Peyer's patch (tissue), 4 donors: ENCODE results near the gene LIPT1. TPM values are rescaled to one million over a fixed set of nuclear protein-coding genes. Genes with fewer than 3 reads are reported as not detected.

Experiments
- DNase-seq, 3 donors: peaks; one replicate each; pipeline ENCODE4 v3.0.0-alpha.2; 2017 to 2019
- H3K27ac ChIP-seq, 4 donors: fragments of 200-600 bp; sonication (generic); one replicate each; pipeline ENCODE4 v1.5.1; 2016 to 2019
- H3K27me3 ChIP-seq, 2 donors: fragments of 200-600 bp; sonication (generic); one replicate each; pipeline ENCODE4 v1.5.1; 2019
- H3K36me3 ChIP-seq, 3 donors: fragments of 200-600 bp; sonication (generic); one replicate each; pipeline ENCODE4 v1.5.1; 2016 to 2019
- H3K4me1 ChIP-seq, 4 donors: fragments of 200-600 bp; sonication (generic); one replicate each; pipeline ENCODE4 v1.5.1; 2016 to 2019
- H3K4me3 ChIP-seq, 4 donors: fragments of 200-600 bp; sonication (generic); 1 replicate in 3 of 4; 2 replicates in 1 of 4; pipeline ENCODE4 v1.5.1; 2016 to 2019; ENCODE audit warnings: mild to moderate bottlenecking in 1 of 4
- H3K9me3 ChIP-seq, 4 donors: fragments of 200-600 bp; sonication (generic); one replicate each; pipeline ENCODE4 v1.5.1; 2016 to 2019; ENCODE audit warnings: mild to moderate bottlenecking in 1 of 4
- POLR2A ChIP-seq, 2 donors: fragments of 450-650 bp; IDR thresholded peaks; one replicate each; pipeline ENCODE4 v1.5.1; 2017; ENCODE audit warnings: antibody characterized with exemption in 2 of 2, mild to moderate bottlenecking in 2 of 2, moderate library complexity in 2 of 2
- total RNA-seq, 4 donors: library from RNA; depleted of rRNA; stranded (reverse); fragments of >200 nt; gene quantifications; one replicate each; pipeline ENCODE4 v1.1.0, GENCODE V29; 2016
- TF ChIP-seq, protein P1 (sequence below), 6 experiments: fragments of 450-650 bp in 4 of 6; fragments of 200-600 bp in 2 of 6; sonication (generic) in 1 of 6; IDR thresholded peaks; one replicate each; pipeline ENCODE4 v1.5.1; 2017 to 2019; ENCODE audit warnings: antibody characterized with exemption in 6 of 6, mild to moderate bottlenecking in 3 of 6, moderate library complexity in 1 of 6

The LIPT1 gene
- total RNA-seq, 4 donors from 2014 or later: 6.1 to 23.9 (median 10.7) TPM

- H3K4me3 ChIP-seq: peak within 1 kb of the TSS; percentile 60 to 85 (median 75)
- H3K36me3 ChIP-seq: no peaks in the 10 kb centered on the region
- H3K27ac ChIP-seq: peak within 1 kb of the TSS; percentile 89 to 96 (median 94)
- peak; percentile 81 to 96 for TF ChIP-seq POLR2A (IDR thresholded peaks at IDR 0.05)
- TF ChIP-seq, protein P1, sequence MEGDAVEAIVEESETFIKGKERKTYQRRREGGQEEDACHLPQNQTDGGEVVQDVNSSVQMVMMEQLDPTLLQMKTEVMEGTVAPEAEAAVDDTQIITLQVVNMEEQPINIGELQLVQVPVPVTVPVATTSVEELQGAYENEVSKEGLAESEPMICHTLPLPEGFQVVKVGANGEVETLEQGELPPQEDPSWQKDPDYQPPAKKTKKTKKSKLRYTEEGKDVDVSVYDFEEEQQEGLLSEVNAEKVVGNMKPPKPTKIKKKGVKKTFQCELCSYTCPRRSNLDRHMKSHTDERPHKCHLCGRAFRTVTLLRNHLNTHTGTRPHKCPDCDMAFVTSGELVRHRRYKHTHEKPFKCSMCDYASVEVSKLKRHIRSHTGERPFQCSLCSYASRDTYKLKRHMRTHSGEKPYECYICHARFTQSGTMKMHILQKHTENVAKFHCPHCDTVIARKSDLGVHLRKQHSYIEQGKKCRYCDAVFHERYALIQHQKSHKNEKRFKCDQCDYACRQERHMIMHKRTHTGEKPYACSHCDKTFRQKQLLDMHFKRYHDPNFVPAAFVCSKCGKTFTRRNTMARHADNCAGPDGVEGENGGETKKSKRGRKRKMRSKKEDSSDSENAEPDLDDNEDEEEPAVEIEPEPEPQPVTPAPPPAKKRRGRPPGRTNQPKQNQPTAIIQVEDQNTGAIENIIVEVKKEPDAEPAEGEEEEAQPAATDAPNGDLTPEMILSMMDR (IDR thresholded peaks at IDR 0.05): no peak
- no peaks in the 10 kb centered on the region for H3K27me3 ChIP-seq
- H3K4me1 ChIP-seq: peaks cover 0 to 4% (median 0%) of the 10 kb centered on the region in 4 donors
- H3K9me3 ChIP-seq: no peaks in the 10 kb centered on the region
- DNase-seq: peak; percentile 98 to 99 (median 98)
Measured at GRCh38 chr2:99141110-99142108, 13.4 kb upstream of the LIPT1 start, which contains the start of gene C2orf15. Gene C2orf15, plus strand, starts transcription at chr2:99141707. Its CDS starts 8,852 bp downstream, at chr2:99150559.

DNA sequence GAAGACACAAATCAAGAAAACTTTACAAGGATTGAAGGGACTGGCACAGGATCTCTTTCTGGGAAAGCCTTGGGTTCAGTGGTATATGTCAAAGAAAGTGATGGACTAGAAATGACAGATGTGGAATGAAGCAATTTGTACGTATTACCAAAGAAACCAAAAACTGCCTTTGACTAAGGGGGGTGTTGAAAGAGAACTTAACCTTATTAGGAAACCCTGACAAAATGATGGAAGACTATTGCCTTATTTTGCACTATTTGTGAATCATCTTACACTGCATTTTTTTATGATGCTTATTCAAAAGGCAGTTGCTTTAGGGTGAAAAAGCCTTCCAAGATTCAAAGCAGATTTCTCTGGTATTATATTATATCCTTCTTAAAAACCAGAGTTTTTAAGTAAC is 4.1 kb upstream of the LIPT1 start:
- Histone ChIP-seq H3K36me3 (no peaks in the 10 kb centered on the region), H3K4me3 (no peak overlapping the region), H3K27me3 (no peaks in the 10 kb centered on the region), H3K4me1 (peaks cover 0 to 10% (median 3%) of the 10 kb centered on the region in 4 donors), H3K27ac (no peak overlapping the region), H3K9me3 (no peaks in the 10 kb centered on the region)
- TF ChIP-seq POLR2A (IDR thresholded peaks at IDR 0.05): no peak
- TF ChIP-seq, protein P1 (IDR thresholded peaks at IDR 0.05): no peak
- DNase-seq: no peak

- no peak for DNase-seq
- Histone ChIP-seq H3K27ac (no peak overlapping the region), H3K27me3 (no peaks in the 10 kb centered on the region), H3K9me3 (no peaks in the 10 kb centered on the region), H3K36me3 (no peaks in the 10 kb centered on the region), H3K4me3 (no peak overlapping the region), H3K4me1 (peaks cover 0 to 17% (median 8%) of the 10 kb centered on the region in 4 donors)
- TF ChIP-seq POLR2A (IDR thresholded peaks at IDR 0.05): no peak
- TF ChIP-seq, protein P1 (IDR thresholded peaks at IDR 0.05): no peak
Measured at GRCh38 chr2:99152199-99152895, 2.4 kb upstream of the LIPT1 start.

GRCh38 chr2:99153921-99154604 is 704 bp upstream of the LIPT1 start:
- no peak for DNase-seq
- Histone ChIP-seq H3K4me1 (peaks cover 0 to 17% (median 8%) of the 10 kb centered on the region in 4 donors), H3K9me3 (no peaks in the 10 kb centered on the region), H3K4me3 (peak overlapping the region; percentile 62 to 75 (median 68)), H3K27ac (peak overlapping the region; percentile 84 to 91 (median 88)), H3K27me3 (no peaks in the 10 kb centered on the region), H3K36me3 (no peaks in the 10 kb centered on the region)
- TF ChIP-seq, protein P1 (IDR thresholded peaks at IDR 0.05): no peak
- TF ChIP-seq POLR2A (IDR thresholded peaks at IDR 0.05): no peak

DNA sequence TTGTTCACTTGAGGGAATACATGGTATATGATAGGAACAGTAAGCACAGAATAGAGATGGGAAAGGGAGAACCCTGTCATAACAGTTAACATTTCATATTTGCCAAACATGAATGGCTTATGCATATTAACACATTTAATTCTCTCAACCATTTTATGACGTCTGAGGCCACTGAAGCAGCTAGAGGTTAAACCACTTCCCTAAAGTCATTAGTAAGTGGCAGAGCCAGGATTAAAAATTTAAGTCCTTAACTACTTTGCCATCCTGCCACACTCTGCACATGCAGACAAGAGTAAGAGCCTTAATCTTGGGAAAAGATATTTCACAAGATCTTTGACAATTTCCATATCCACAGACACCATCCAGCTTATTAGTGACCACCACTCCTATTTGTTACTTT is 2.1 kb downstream of the LIPT1 start:
- Histone ChIP-seq H3K27ac (no peak overlapping the region), H3K36me3 (peaks cover 0 to 3% (median 0%) of the 10 kb centered on the region in 3 donors), H3K4me1 (peaks cover 0 to 17% (median 8%) of the 10 kb centered on the region in 4 donors), H3K27me3 (no peaks in the 10 kb centered on the region), H3K9me3 (no peaks in the 10 kb centered on the region), H3K4me3 (no peak overlapping the region)
- DNase-seq: no peak
- no peak for TF ChIP-seq POLR2A (IDR thresholded peaks at IDR 0.05)
- TF ChIP-seq, protein P1 (IDR thresholded peaks at IDR 0.05): no peak
